Loucy (cell line): ENCODE results near the gene WARS2.

Experiments
- H2AFZ ChIP-seq: fragments of 200-600 bp; sonication (generic); 2 replicates; pipeline ENCODE4 v1.6.0; 2016; ENCODE audit warnings: antibody characterized with exemption, mild to moderate bottlenecking, low read length, moderate library complexity
- H3F3A ChIP-seq: fragments of 200-600 bp; 2 replicates; pipeline ENCODE4 v1.6.0; 2016; ENCODE audit warnings: antibody characterized with exemption, low read depth, mild to moderate bottlenecking
- H3K27me3 ChIP-seq: fragments of 200-600 bp; sonication (generic); 2 replicates; pipeline ENCODE4 v1.6.1; 2014; ENCODE audit warnings: low read length, mild to moderate bottlenecking; ENCODE audit not compliant: insufficient read depth, poor library complexity, severe bottlenecking
- H3K36me3 ChIP-seq: fragments of 200-600 bp; sonication (generic); 2 replicates; pipeline ENCODE4 v1.6.1; 2016; ENCODE audit warnings: low read length; ENCODE audit not compliant: insufficient read depth
- H3K4me1 ChIP-seq: fragments of 200-600 bp; sonication (generic); 2 replicates; pipeline ENCODE4 v1.5.1; 2014; ENCODE audit warnings: low read length, mild to moderate bottlenecking; ENCODE audit not compliant: insufficient read depth, poor library complexity, severe bottlenecking
- H3K4me2 ChIP-seq: fragments of 200-600 bp; sonication (generic); 2 replicates; pipeline ENCODE4 v1.6.0; 2014; ENCODE audit warnings: antibody characterized with exemption, low read length, low read depth, mild to moderate bottlenecking; ENCODE audit not compliant: poor library complexity, severe bottlenecking
- H3K4me3 ChIP-seq: fragments of 200-600 bp; sonication (generic); 2 replicates; pipeline ENCODE4 v1.5.1; 2014; ENCODE audit warnings: low read length, mild to moderate bottlenecking, mixed read lengths; ENCODE audit not compliant: poor library complexity, severe bottlenecking
- H3K79me2 ChIP-seq: fragments of 200-600 bp; sonication (generic); 2 replicates; pipeline ENCODE4 v1.6.1; 2014; ENCODE audit warnings: low read length; ENCODE audit not compliant: insufficient read depth
- H3K9ac ChIP-seq: fragments of 200-600 bp; sonication (generic); 2 replicates; pipeline ENCODE4 v1.6.0; 2014; ENCODE audit warnings: mild to moderate bottlenecking, low read depth, low read length, moderate library complexity; ENCODE audit not compliant: poor library complexity, severe bottlenecking
- H3K9me2 ChIP-seq: fragments of 200-600 bp; sonication (generic); replicated peaks from 2 replicates; pipeline ENCODE4 v1.6.1; 2016; ENCODE audit warnings: low read depth, low read length, mixed read lengths
- H3K9me3 ChIP-seq: fragments of 200-600 bp; sonication (generic); 2 replicates; pipeline ENCODE4 v1.6.1; 2014; ENCODE audit warnings: mild to moderate bottlenecking, antibody characterized with exemption, low read length, low read depth; ENCODE audit not compliant: insufficient read depth
- H4K20me1 ChIP-seq: fragments of 200-600 bp; sonication (generic); 2 replicates; pipeline ENCODE4 v1.6.0; 2014; ENCODE audit warnings: antibody characterized with exemption, low read length, mild to moderate bottlenecking; ENCODE audit not compliant: insufficient read depth, poor library complexity, severe bottlenecking
- CTCF ChIP-seq: fragments of 200-600 bp; sonication (generic); conservative IDR thresholded peaks from 2 replicates; pipeline ENCODE4 v1.5.1; 2014; ENCODE audit warnings: mild to moderate bottlenecking, antibody characterized with exemption, low read length
- EZH2phosphoT487 ChIP-seq: fragments of 200-600 bp; IDR thresholded peaks from 2 replicates; pipeline ENCODE4 v1.6.1; 2018; ENCODE audit warnings: antibody characterized with exemption, mild to moderate bottlenecking, moderate library complexity, borderline replicate concordance

Gene WARS2

GRCh38 chr1:119007339-119007669 is 133.1 kb downstream of the WARS2 start:
- no peaks in the 10 kb centered on the region for H3K9me2 ChIP-seq
- H4K20me1 ChIP-seq, result no peaks in the 10 kb centered on the region
- no peak overlapping the region for H3K9ac ChIP-seq
- TF ChIP-seq EZH2phosphoT487 (no peak), CTCF (no peak)
- no peaks in the 10 kb centered on the region for H3K4me1 ChIP-seq
- no peaks in the 10 kb centered on the region for H3K27me3 ChIP-seq
- no peaks in the 10 kb centered on the region for H3K36me3 ChIP-seq
- H3F3A ChIP-seq, result no peaks in the 10 kb centered on the region; the same call in 1 of the 2 replicates
- H3K9me3 ChIP-seq, result no peaks in the 10 kb centered on the region
- H3K4me2 ChIP-seq, result no peak overlapping the region
- H3K4me3 ChIP-seq, result no peak overlapping the region
- no peak overlapping the region for H2AFZ ChIP-seq
- no peaks in the 10 kb centered on the region for H3K79me2 ChIP-seq

GRCh38 chr1:119006406-119007279 is 133.8 kb downstream of the WARS2 start:
- Histone ChIP-seq H4K20me1 (no peaks in the 10 kb centered on the region), H3K9me3 (no peaks in the 10 kb centered on the region), H3K9ac (no peak overlapping the region), H3K4me3 (no peak overlapping the region), H3K79me2 (no peaks in the 10 kb centered on the region), H3K36me3 (no peaks in the 10 kb centered on the region), H3K9me2 (no peaks in the 10 kb centered on the region), H2AFZ (no peak overlapping the region), H3K4me1 (no peaks in the 10 kb centered on the region), H3K27me3 (no peaks in the 10 kb centered on the region), H3F3A (no peaks in the 10 kb centered on the region; the same call in 1 of the 2 replicates), H3K4me2 (no peak overlapping the region)
- TF ChIP-seq EZH2phosphoT487, result no peak

- H3K4me2 ChIP-seq, result no peak overlapping the region
- no peaks in the 10 kb centered on the region for H3K9me2 ChIP-seq
- H3K4me3 ChIP-seq, result no peak overlapping the region
- no peaks in the 10 kb centered on the region for H3K4me1 ChIP-seq
- TF ChIP-seq CTCF (no peak), EZH2phosphoT487 (no peak)
- no peaks in the 10 kb centered on the region for H3K36me3 ChIP-seq
- no peaks in the 10 kb centered on the region for H3K79me2 ChIP-seq
- H3K27me3 ChIP-seq, result peaks cover 3% of the 10 kb centered on the region
- H3F3A ChIP-seq, result no peaks in the 10 kb centered on the region; the same call in 1 of the 2 replicates
- no peak overlapping the region for H2AFZ ChIP-seq
- H4K20me1 ChIP-seq, result no peaks in the 10 kb centered on the region
- H3K9me3 ChIP-seq, result no peaks in the 10 kb centered on the region
- H3K9ac ChIP-seq, result no peak overlapping the region
Measured at GRCh38 chr1:119005724-119006405, 134.6 kb downstream of the WARS2 start.
